Panc1 (cell line): ENCODE results near the gene PCNX2.

ENCODE experiments used
- CTCF ChIP-seq: fragments of 450-650 bp; IDR thresholded peaks from 2 replicates; pipeline ENCODE4 v1.5.1; 2017; ENCODE audit warnings: mild to moderate bottlenecking
- TF ChIP-seq, protein P1 (sequence below), 2 experiments: IDR thresholded peaks; 2 replicates each; pipeline ENCODE4 v1.6.1; 2011 to 2012; ENCODE audit warnings: low read depth in 2 of 2, control low read depth in 1 of 2, low read length in 1 of 2, mild to moderate bottlenecking in 1 of 2, moderate library complexity in 1 of 2; ENCODE audit not compliant: insufficient read depth in 1 of 2

- TF ChIP-seq CTCF, result no peak
- TF ChIP-seq, protein P1, sequence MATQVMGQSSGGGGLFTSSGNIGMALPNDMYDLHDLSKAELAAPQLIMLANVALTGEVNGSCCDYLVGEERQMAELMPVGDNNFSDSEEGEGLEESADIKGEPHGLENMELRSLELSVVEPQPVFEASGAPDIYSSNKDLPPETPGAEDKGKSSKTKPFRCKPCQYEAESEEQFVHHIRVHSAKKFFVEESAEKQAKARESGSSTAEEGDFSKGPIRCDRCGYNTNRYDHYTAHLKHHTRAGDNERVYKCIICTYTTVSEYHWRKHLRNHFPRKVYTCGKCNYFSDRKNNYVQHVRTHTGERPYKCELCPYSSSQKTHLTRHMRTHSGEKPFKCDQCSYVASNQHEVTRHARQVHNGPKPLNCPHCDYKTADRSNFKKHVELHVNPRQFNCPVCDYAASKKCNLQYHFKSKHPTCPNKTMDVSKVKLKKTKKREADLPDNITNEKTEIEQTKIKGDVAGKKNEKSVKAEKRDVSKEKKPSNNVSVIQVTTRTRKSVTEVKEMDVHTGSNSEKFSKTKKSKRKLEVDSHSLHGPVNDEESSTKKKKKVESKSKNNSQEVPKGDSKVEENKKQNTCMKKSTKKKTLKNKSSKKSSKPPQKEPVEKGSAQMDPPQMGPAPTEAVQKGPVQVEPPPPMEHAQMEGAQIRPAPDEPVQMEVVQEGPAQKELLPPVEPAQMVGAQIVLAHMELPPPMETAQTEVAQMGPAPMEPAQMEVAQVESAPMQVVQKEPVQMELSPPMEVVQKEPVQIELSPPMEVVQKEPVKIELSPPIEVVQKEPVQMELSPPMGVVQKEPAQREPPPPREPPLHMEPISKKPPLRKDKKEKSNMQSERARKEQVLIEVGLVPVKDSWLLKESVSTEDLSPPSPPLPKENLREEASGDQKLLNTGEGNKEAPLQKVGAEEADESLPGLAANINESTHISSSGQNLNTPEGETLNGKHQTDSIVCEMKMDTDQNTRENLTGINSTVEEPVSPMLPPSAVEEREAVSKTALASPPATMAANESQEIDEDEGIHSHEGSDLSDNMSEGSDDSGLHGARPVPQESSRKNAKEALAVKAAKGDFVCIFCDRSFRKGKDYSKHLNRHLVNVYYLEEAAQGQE (IDR thresholded peaks at IDR 0.05; ENCODE audit: insufficient read depth in 1 of 2, low read depth in 2 of 2, low read length in 1 of 2), result no peak
These were observed 97.6 kb downstream of the PCNX2 start for GRCh38 chr1:233197940-233198339.
